ENCODE data around the gene VAV3. TPM values are rescaled to one million over a fixed set of nuclear protein-coding genes. Genes with fewer than 3 reads are reported as not detected.

The VAV3 gene
- total and polyA plus RNA-seq, 2 of the 8 experiments (the other 6 are each of a cell fraction or from before 2014, with no cell fraction given), result 2.9 to 7.9 TPM

- TF ChIP-seq HDAC2 (IDR thresholded peaks at IDR 0.05; ENCODE audit: borderline replicate concordance in 1 of 2, low read depth in 2 of 2, low read length in 2 of 2) (no peak), EP300 (IDR thresholded peaks at IDR 0.05; ENCODE audit: borderline replicate concordance in 1 of 2, low read depth in 2 of 2, low read length in 2 of 2) (no peak), RFX5 (IDR thresholded peaks at IDR 0.05; ENCODE audit: borderline replicate concordance, low read depth, low read length) (no peak), SP4 (IDR thresholded peaks at IDR 0.05; ENCODE audit: low read length) (no peak), RNF2 (IDR thresholded peaks at IDR 0.05; ENCODE audit: borderline replicate concordance, low read depth, low read length, missing control alignments, poor library complexity, severe bottlenecking) (no peak), TCF12 (IDR thresholded peaks at IDR 0.05; ENCODE audit: low read depth, low read length) (no peak), RAD21 (IDR thresholded peaks at IDR 0.05 in 1 of 2, conservative IDR thresholded peaks at IDR 0.05 in 1 of 2; ENCODE audit: low read depth in 2 of 2, low read length in 2 of 2) (no peak), PHF8 (conservative IDR thresholded peaks at IDR 0.05; ENCODE audit: low read depth, low read length) (no peak), TEAD4 (IDR thresholded peaks at IDR 0.05; ENCODE audit: low read depth, low read length) (no peak), KDM4A (IDR thresholded peaks at IDR 0.05; ENCODE audit: low read depth, low read length, severe bottlenecking) (no peak), JUN (IDR thresholded peaks at IDR 0.05; ENCODE audit: low read depth, low read length) (no peak), TBP (IDR thresholded peaks at IDR 0.05; ENCODE audit: low read depth, low read length) (no peak)
These were observed 135.8 kb downstream of the VAV3 start (continued) for GRCh38 chr1:107829036-107829770.
